Right atrium auricular region (tissue), 2 donors: Measurements from ENCODE around the gene WDR49. TPM values are rescaled to one million over a fixed set of nuclear protein-coding genes. Genes with fewer than 3 reads are reported as not detected.

Experiments used
- DNase-seq: peaks from one replicate; pipeline ENCODE4 v3.0.0-alpha.2; 2019; ENCODE audit warnings: low spot score
- H3K27ac ChIP-seq, 2 donors: fragments of 200-600 bp; sonication (generic); 1 replicate in 1 of 2; 2 replicates in 1 of 2; pipeline ENCODE4 v1.5.1; 2016 to 2019
- H3K27me3 ChIP-seq, 2 donors: fragments of 200-600 bp; sonication (generic); one replicate each; pipeline versions ENCODE4 v1.5.1 to v1.6.0; 2017 to 2019
- H3K36me3 ChIP-seq: fragments of 200-600 bp; sonication (generic); one replicate; pipeline ENCODE4 v1.5.1; 2016
- H3K4me1 ChIP-seq, 2 donors: fragments of 200-600 bp; sonication (generic); one replicate each; pipeline versions ENCODE4 v1.5.1 to v1.6.0; 2017 to 2019
- H3K4me3 ChIP-seq, 2 donors: fragments of 200-600 bp; sonication (generic); 1 replicate in 1 of 2; 2 replicates in 1 of 2; pipeline ENCODE4 v1.5.1; 2017 to 2019; ENCODE audit warnings: mild to moderate bottlenecking in 1 of 2, moderate library complexity in 1 of 2
- H3K9me3 ChIP-seq, 2 donors: fragments of 200-600 bp; sonication (generic); one replicate each; pipeline ENCODE4 v1.5.1; 2019
- total RNA-seq, 2 donors: library from RNA; depleted of rRNA; stranded (reverse); fragments of >200 nt; gene quantifications; one replicate each; pipeline ENCODE4 v1.1.0, GENCODE V29; 2016
- TF ChIP-seq, protein P1 (sequence below), 2 donors: fragments of 200-600 bp; sonication (generic); IDR thresholded peaks; one replicate each; pipeline ENCODE4 v1.5.1; 2019; ENCODE audit warnings: antibody characterized with exemption in 2 of 2

WDR49 gene
- total RNA-seq, 2 donors from 2014 or later, result 5.5 to 14.8 TPM

DNA sequence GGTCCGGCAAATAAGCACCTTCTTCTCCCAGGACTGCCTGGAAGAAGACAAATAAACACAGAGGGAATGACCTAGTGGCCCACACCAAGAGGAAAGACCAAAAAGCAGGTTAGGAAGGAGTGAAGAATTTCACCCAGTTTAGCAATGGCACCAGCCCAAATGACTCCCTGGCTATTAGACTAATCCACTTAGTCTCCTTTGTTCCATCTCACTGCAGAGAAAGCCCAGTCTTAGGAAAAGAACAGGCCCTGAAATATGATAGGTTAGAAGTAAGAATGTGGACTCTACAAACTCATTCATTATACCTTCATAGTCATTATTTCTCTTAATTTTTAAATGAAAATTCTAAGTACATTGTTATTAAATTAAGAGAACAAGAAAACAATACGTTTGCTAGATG is 203.1 kb downstream of the WDR49 start:
- Histone ChIP-seq H3K27me3 (no peaks in the 10 kb centered on the region), H3K9me3 (no peaks in the 10 kb centered on the region), H3K4me1 (no peaks in the 10 kb centered on the region), H3K27ac (no peak overlapping the region), H3K4me3 (no peak overlapping the region), H3K36me3 (no peaks in the 10 kb centered on the region)
- TF ChIP-seq, protein P1, sequence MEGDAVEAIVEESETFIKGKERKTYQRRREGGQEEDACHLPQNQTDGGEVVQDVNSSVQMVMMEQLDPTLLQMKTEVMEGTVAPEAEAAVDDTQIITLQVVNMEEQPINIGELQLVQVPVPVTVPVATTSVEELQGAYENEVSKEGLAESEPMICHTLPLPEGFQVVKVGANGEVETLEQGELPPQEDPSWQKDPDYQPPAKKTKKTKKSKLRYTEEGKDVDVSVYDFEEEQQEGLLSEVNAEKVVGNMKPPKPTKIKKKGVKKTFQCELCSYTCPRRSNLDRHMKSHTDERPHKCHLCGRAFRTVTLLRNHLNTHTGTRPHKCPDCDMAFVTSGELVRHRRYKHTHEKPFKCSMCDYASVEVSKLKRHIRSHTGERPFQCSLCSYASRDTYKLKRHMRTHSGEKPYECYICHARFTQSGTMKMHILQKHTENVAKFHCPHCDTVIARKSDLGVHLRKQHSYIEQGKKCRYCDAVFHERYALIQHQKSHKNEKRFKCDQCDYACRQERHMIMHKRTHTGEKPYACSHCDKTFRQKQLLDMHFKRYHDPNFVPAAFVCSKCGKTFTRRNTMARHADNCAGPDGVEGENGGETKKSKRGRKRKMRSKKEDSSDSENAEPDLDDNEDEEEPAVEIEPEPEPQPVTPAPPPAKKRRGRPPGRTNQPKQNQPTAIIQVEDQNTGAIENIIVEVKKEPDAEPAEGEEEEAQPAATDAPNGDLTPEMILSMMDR (IDR thresholded peaks at IDR 0.05), result no peak
- no peak for DNase-seq

DNA sequence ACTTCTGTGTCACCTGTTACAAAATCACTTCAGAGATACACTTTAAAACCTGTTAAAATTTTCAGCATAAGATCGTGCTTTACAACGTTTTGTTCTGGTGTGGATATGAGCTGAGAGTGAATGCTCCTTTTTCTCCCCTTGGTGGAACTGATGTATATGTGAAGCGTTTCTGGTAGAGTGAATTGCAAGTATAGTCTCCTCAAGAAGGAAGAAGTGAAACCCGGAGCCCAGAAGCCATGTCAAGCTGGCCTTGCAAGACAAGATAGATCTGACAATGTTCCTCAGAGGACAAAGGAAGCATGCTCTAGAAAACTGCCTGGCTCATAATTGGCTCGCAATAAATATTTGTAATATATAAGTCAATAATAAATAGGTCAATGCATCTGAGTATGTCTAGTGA is 203.5 kb downstream of the WDR49 start:
- TF ChIP-seq, protein P1 (IDR thresholded peaks at IDR 0.05), result no peak
- no peak overlapping the region for H3K4me3 ChIP-seq
- no peak for DNase-seq

DNA sequence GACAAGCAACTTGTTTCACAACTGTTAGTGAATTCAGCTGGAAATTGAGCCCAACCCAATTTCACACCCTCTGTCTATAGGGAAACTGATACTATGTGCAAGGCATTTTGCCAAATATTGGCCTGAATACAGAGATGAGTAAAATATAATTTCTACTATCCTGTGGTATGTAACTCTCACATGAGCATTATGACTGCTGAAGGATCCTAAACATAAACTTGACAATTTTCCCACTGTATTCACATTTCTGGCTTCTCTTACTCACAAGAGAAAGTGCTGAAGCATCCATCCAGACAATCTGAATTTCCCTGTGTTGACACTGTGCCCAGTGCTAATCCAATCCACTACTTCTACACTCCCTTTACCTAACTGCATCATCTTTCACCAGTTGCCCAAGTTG is 208.3 kb downstream of the WDR49 start:
- no peak overlapping the region for H3K27ac ChIP-seq
- TF ChIP-seq, protein P1 (IDR thresholded peaks at IDR 0.05), result no peak
- no peaks in the 10 kb centered on the region for H3K9me3 ChIP-seq
- no peak for DNase-seq
- no peak overlapping the region for H3K4me3 ChIP-seq
- no peaks in the 10 kb centered on the region for H3K36me3 ChIP-seq
- H3K27me3 ChIP-seq, result no peaks in the 10 kb centered on the region
- H3K4me1 ChIP-seq, result no peaks in the 10 kb centered on the region

More for the DNA sequence above, 203.5 kb downstream of the WDR49 start:
- Histone ChIP-seq H3K4me1 (no peaks in the 10 kb centered on the region), H3K36me3 (no peaks in the 10 kb centered on the region), H3K27ac (no peak overlapping the region), H3K27me3 (no peaks in the 10 kb centered on the region), H3K9me3 (no peaks in the 10 kb centered on the region)

DNA sequence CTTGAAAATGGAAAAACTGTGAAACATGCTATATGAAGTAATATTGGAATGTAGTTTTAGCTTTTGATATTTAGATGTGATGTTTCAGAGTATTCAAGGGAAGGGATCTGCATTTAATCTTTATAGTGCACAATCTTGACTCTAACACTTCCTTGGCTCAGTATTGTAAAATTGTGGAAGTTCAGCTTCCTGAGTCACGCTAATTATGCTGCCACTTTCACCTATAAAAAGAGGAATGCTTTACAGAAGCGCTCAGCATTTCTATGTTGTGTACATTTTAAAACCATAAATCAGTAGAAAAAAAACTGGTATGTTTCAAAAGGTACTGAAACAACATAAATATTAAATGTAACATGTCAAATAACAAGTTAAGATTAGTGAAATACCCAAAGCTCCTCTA is 212.5 kb downstream of the WDR49 start:
- Histone ChIP-seq H3K9me3 (no peaks in the 10 kb centered on the region), H3K4me1 (no peaks in the 10 kb centered on the region), H3K27me3 (no peaks in the 10 kb centered on the region), H3K4me3 (no peak overlapping the region), H3K36me3 (no peaks in the 10 kb centered on the region), H3K27ac (no peak overlapping the region)
- no peak for DNase-seq
- TF ChIP-seq, protein P1 (IDR thresholded peaks at IDR 0.05), result no peak

DNA sequence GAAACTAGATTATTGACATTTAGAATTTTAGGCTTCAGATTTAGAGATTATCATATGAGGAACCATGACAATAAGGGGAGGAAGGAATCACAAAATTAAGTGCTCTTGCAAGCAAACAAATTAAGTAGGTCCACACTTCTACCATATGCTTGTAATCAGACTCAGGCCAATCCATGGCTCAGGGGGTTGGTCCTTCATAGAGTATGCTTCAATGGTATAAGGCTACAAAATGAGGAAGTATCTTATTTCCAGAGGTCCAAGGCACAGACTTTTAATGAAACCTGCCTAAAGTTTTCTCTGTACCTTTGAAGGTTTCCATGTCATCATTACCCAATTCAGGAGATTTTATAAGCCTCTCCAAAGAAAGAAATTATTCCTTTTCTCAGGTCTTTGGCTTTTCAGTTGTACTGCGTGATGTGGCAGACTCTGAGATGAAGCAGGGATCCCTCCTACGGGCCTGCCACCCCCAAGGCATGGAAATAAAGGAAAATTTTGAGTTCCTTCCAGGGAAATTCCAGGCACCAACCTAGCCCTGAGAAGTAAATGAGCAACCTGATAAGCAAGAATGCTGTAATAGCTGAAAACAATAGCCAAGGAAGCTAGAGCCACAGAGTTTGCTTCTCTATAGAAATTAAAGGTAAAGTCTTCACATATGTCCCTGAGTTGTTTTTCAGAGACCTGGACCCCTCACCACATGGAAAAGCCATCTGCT is 216.2 kb downstream of the WDR49 start:
- Histone ChIP-seq H3K27me3 (no peaks in the 10 kb centered on the region), H3K4me3 (no peak overlapping the region), H3K4me1 (no peaks in the 10 kb centered on the region), H3K36me3 (no peaks in the 10 kb centered on the region), H3K9me3 (no peaks in the 10 kb centered on the region), H3K27ac (no peak overlapping the region)
- TF ChIP-seq, protein P1 (IDR thresholded peaks at IDR 0.05), result no peak
- DNase-seq, result no peak

Other genes starting within 250 kb of the WDR49 start
- gene SERPINI2, start 179.9 kb downstream of the WDR49 start, total RNA-seq, result 1 to 10 TPM in 1 of 2 donors, not detected in 1; 2.2 TPM
- 10 to 100 TPM; 31.8 to 40.5 TPM for gene PDCD10, start 81.0 kb upstream of the WDR49 start, total RNA-seq
- gene SERPINI1, start 81.8 kb upstream of the WDR49 start, total RNA-seq, result 1 to 10 TPM; 2.0 to 3.8 TPM